HL-60 (cell line): ENCODE results near the gene NFYC.

Source experiments
- DNase-seq, 2 experiments: peaks; one replicate each; pipeline ENCODE4 v3.0.0-alpha.2; 2010 to 2020; ENCODE audit warnings: low read depth in 1 of 2, low spot score in 1 of 2
- H3K27ac ChIP-seq: fragments of 250-450 bp; sonication (Bioruptor Pico); replicated peaks from 2 replicates; pipeline ENCODE4 v1.5.1; 2020; ENCODE audit warnings: mild to moderate bottlenecking, moderate library complexity
- H3K27me3 ChIP-seq: fragments of 250-450 bp; sonication (Bioruptor Pico); 2 replicates; pipeline ENCODE4 v1.5.1; 2021; ENCODE audit warnings: mild to moderate bottlenecking, moderate library complexity; ENCODE audit not compliant: insufficient read depth, poor library complexity, severe bottlenecking
- H3K4me3 ChIP-seq: replicated peaks from 2 replicates; pipeline ENCODE4 v1.5.1; 2011; ENCODE audit warnings: mild to moderate bottlenecking, control low read depth, low read length; ENCODE audit not compliant: insufficient read depth
- CTCF ChIP-seq: IDR thresholded peaks from one replicate; pipeline ENCODE4 v1.5.1; 2011; ENCODE audit warnings: low read length, control low read depth, inconsistent platforms; ENCODE audit not compliant: insufficient read depth
- GABPA ChIP-seq: IDR thresholded peaks from 2 replicates; pipeline ENCODE4 v1.6.1; 2012; ENCODE audit warnings: low read depth
- POLR2AphosphoS5 ChIP-seq: IDR thresholded peaks from 2 replicates; pipeline ENCODE4 v1.6.1; 2012; ENCODE audit warnings: low read depth
- REST ChIP-seq: IDR thresholded peaks from 2 replicates; pipeline ENCODE4 v1.6.1; 2012; ENCODE audit warnings: low read depth; ENCODE audit not compliant: insufficient replicate concordance
- SPI1 ChIP-seq: IDR thresholded peaks from 2 replicates; pipeline ENCODE4 v1.6.1; 2012; ENCODE audit warnings: low read depth, mild to moderate bottlenecking, borderline replicate concordance

The NFYC gene

GRCh38 chr1:40658751-40659648 lies 32.5 kb upstream of the NFYC start:
- no peak for DNase-seq
- no peak overlapping the region for H3K27ac ChIP-seq

GRCh38 chr1:40659649-40659947 lies 31.9 kb upstream of the NFYC start:
- H3K4me3 ChIP-seq = no peak overlapping the region
- DNase-seq = no peak
- TF ChIP-seq REST (no peak), GABPA (no peak), SPI1 (no peak), CTCF (no peak), POLR2AphosphoS5 (no peak)
- no peaks in the 10 kb centered on the region for H3K27me3 ChIP-seq
- H3K27ac ChIP-seq = no peak overlapping the region

More at GRCh38 chr1:40658751-40659648, 32.5 kb upstream of the NFYC start:
- no peaks in the 10 kb centered on the region for H3K27me3 ChIP-seq
- no peak overlapping the region for H3K4me3 ChIP-seq
- TF ChIP-seq REST (no peak), POLR2AphosphoS5 (no peak), CTCF (no peak), GABPA (no peak), SPI1 (no peak)

- H3K27ac ChIP-seq = no peak overlapping the region
- H3K4me3 ChIP-seq = no peak overlapping the region
- no peak for DNase-seq
- TF ChIP-seq POLR2AphosphoS5 (no peak), CTCF (no peak), GABPA (no peak), REST (no peak), SPI1 (no peak)
- H3K27me3 ChIP-seq = no peaks in the 10 kb centered on the region
These were observed 29.8 kb upstream of the NFYC start for GRCh38 chr1:40661678-40662077.
